H1 (cell line): ENCODE measurements around the gene TBKBP1. TPM values are rescaled to one million over a fixed set of nuclear protein-coding genes. Genes with fewer than 3 reads are reported as not detected.

Experiments used
- CTCF ChIA-PET: fragments of 300-600 bp; sonication (Branson Sonifier 250); formaldehyde crosslinking; loops from one replicate; lab custom pipeline; 2021; ENCODE audit not compliant: partially characterized antibody; lab: Charles Lee
- POLR2A ChIA-PET: fragments of 300-600 bp; sonication (Branson Sonifier 250); formaldehyde crosslinking; loops from one replicate; lab custom pipeline; 2021; ENCODE audit warnings: inconsistent platforms; ENCODE audit not compliant: partially characterized antibody; lab: Charles Lee
- DNase-seq, 2 experiments: peaks; one replicate each; pipeline versions ENCODE4 v3.0.0 to v3.0.0-alpha.2; 2010 to 2022; ENCODE audit warnings: low spot score in 2 of 2, low read depth in 1 of 2, mixed read lengths in 1 of 2
- FAIRE-seq: peaks from 2 replicates; lab custom pipeline; 2011; peaks lifted over from hg19 to GRCh38; lab: Jason Lieb, UNC
- H2AFZ ChIP-seq: 2 replicates; pipeline ENCODE4 v1.8.1; 2012; ENCODE audit warnings: low read length, inconsistent platforms
- H2AK5ac ChIP-seq: 2 replicates; pipeline ENCODE4 v1.6.1; 2013; ENCODE audit warnings: low read depth, low read length
- H2BK120ac ChIP-seq: replicated peaks from 2 replicates; pipeline ENCODE3; 2013; ENCODE audit warnings: low read depth, low read length, inconsistent platforms
- H2BK12ac ChIP-seq: 2 replicates; pipeline ENCODE4 v1.6.1; 2013; ENCODE audit warnings: low read depth, low read length
- H2BK15ac ChIP-seq: 2 replicates; pipeline ENCODE4 v1.6.1; 2013; ENCODE audit warnings: low read length
- H2BK20ac ChIP-seq: 2 replicates; pipeline ENCODE4 v1.6.1; 2013; ENCODE audit warnings: low read length
- H2BK5ac ChIP-seq: 2 replicates; pipeline ENCODE4 v1.6.1; 2013; ENCODE audit warnings: low read depth, low read length
- H3K14ac ChIP-seq: 2 replicates; pipeline ENCODE4 v1.6.1; 2013; ENCODE audit warnings: inconsistent platforms; ENCODE audit not compliant: insufficient read length
- H3K18ac ChIP-seq: 2 replicates; pipeline ENCODE4 v1.6.1; 2013; ENCODE audit warnings: low read length; ENCODE audit errors: extremely low read depth
- H3K23ac ChIP-seq: 2 replicates; pipeline ENCODE4 v1.6.1; 2013; ENCODE audit warnings: inconsistent platforms; ENCODE audit not compliant: insufficient read length
- H3K23me2 ChIP-seq: 2 replicates; pipeline ENCODE4 v1.6.1; 2013; ENCODE audit warnings: low read depth, low read length
- H3K27ac ChIP-seq: 2 replicates; pipeline ENCODE4 v1.6.1; 2011; ENCODE audit warnings: low read depth, low read length, inconsistent platforms
- H3K27me3 ChIP-seq, 4 experiments: replicated peaks in 1 of 4; 1 replicate in 1 of 4; 2 replicates in 3 of 4; pipeline versions ENCODE4 v1.6.1 to v1.8.1; 2011 to 2013; ENCODE audit warnings: low read length in 3 of 4, mild to moderate bottlenecking in 3 of 4, inconsistent platforms in 2 of 4, mixed read lengths in 2 of 4, moderate library complexity in 1 of 4; ENCODE audit not compliant: control insufficient read depth in 3 of 4, insufficient read depth in 3 of 4; ENCODE audit errors: extremely low read depth in 1 of 4
- H3K36me3 ChIP-seq, 4 experiments: 2 replicates each; pipeline versions ENCODE4 v1.6.1 to v1.8.1; 2011 to 2013; ENCODE audit warnings: mild to moderate bottlenecking in 4 of 4, low read length in 3 of 4, moderate library complexity in 2 of 4, control low read depth in 1 of 4, inconsistent platforms in 1 of 4; ENCODE audit not compliant: insufficient read depth in 4 of 4, control insufficient read depth in 2 of 4
- H3K4ac ChIP-seq: replicated peaks from 2 replicates; pipeline ENCODE3; 2013; ENCODE audit warnings: low read length, low read depth, mixed read lengths, inconsistent platforms; ENCODE audit not compliant: insufficient read length
- H3K4me1 ChIP-seq, 4 experiments: replicated peaks in 1 of 4; 1 replicate in 1 of 4; 2 replicates in 3 of 4; pipeline versions ENCODE4 v1.6.1 to v1.8.1; 2011 to 2013; ENCODE audit warnings: low read length in 3 of 4, inconsistent platforms in 2 of 4, mixed read lengths in 1 of 4; ENCODE audit not compliant: insufficient read depth in 4 of 4, control insufficient read depth in 3 of 4
- H3K4me2 ChIP-seq, 2 experiments: 2 replicates each; pipeline versions ENCODE4 v1.6.1 to v1.8.1; 2011 to 2013; ENCODE audit warnings: low read depth in 2 of 2, low read length in 2 of 2, control low read depth in 1 of 2, inconsistent platforms in 1 of 2, mild to moderate bottlenecking in 1 of 2; ENCODE audit not compliant: insufficient read depth in 1 of 2
- H3K4me3 ChIP-seq, 4 experiments: fragments of 200-600, 300-600 bp in 1 of 4; sonication (generic), shearing (Covaris generic), sonication (Bioruptor Twin) in 1 of 4; 2 replicates each; pipeline versions ENCODE4 v1.5.1 to v1.8.1; 2011 to 2016; ENCODE audit warnings: low read length in 4 of 4, low read depth in 3 of 4, control low read depth in 2 of 4, inconsistent platforms in 2 of 4, mild to moderate bottlenecking in 2 of 4, mixed read lengths in 1 of 4, moderate library complexity in 1 of 4; ENCODE audit not compliant: insufficient read depth in 2 of 4; ENCODE audit errors: extremely low read depth in 1 of 4
- H3K56ac ChIP-seq: replicated peaks from 2 replicates; pipeline ENCODE3; 2013; ENCODE audit warnings: low read depth, mild to moderate bottlenecking, mixed read lengths, low read length, inconsistent platforms; ENCODE audit not compliant: insufficient read length
- H3K79me1 ChIP-seq: 2 replicates; pipeline ENCODE4 v1.6.1; 2013; ENCODE audit warnings: low read depth, low read length, control low read depth
- H3K79me2 ChIP-seq, 2 experiments: 2 replicates each; pipeline versions ENCODE4 v1.6.1 to v1.8.1; 2012 to 2013; ENCODE audit warnings: low read length in 2 of 2, mild to moderate bottlenecking in 2 of 2, inconsistent platforms in 1 of 2; ENCODE audit not compliant: insufficient read depth in 2 of 2, control insufficient read depth in 1 of 2
- H3K9ac ChIP-seq, 4 experiments: replicated peaks in 1 of 4; 1 replicate in 1 of 4; 2 replicates in 3 of 4; pipeline versions ENCODE4 v1.6.1 to v1.8.1; 2011 to 2013; ENCODE audit warnings: low read depth in 3 of 4, low read length in 3 of 4, control low read depth in 2 of 4, mild to moderate bottlenecking in 2 of 4, moderate library complexity in 2 of 4, inconsistent platforms in 1 of 4; ENCODE audit errors: extremely low read depth in 1 of 4
- H3K9me3 ChIP-seq, 2 experiments: 2 replicates each; pipeline versions ENCODE4 v1.6.1 to v1.8.1; 2012 to 2013; ENCODE audit warnings: mild to moderate bottlenecking in 2 of 2, moderate library complexity in 2 of 2, control low read depth in 1 of 2, inconsistent platforms in 1 of 2, low read depth in 1 of 2, low read length in 1 of 2, mixed read lengths in 1 of 2; ENCODE audit not compliant: insufficient read depth in 2 of 2
- H4K20me1 ChIP-seq, 2 experiments: replicated peaks in 1 of 2; 2 replicates each; pipeline versions ENCODE3 to v1.8.1; 2011 to 2013; ENCODE audit warnings: inconsistent platforms in 2 of 2, low read length in 2 of 2, mild to moderate bottlenecking in 1 of 2; ENCODE audit not compliant: insufficient read depth in 2 of 2, control insufficient read depth in 1 of 2
- H4K5ac ChIP-seq: 2 replicates; pipeline ENCODE4 v1.6.1; 2013; ENCODE audit warnings: low read length, low read depth, mixed read lengths, inconsistent platforms; ENCODE audit not compliant: insufficient read length
- H4K8ac ChIP-seq: 2 replicates; pipeline ENCODE4 v1.8.0; 2013; ENCODE audit warnings: mild to moderate bottlenecking, moderate library complexity, low read length, inconsistent platforms; ENCODE audit not compliant: insufficient read depth; ENCODE audit errors: extremely low read depth
- H4K91ac ChIP-seq: replicated peaks from 2 replicates; pipeline ENCODE3; 2013; ENCODE audit warnings: low read length, mixed read lengths, inconsistent platforms; ENCODE audit not compliant: insufficient read length
- BCL11A ChIP-seq, 2 experiments: IDR thresholded peaks; one replicate each; pipeline ENCODE4 v1.6.1; 2011; ENCODE audit warnings: low read depth in 2 of 2, low read length in 2 of 2, mild to moderate bottlenecking in 2 of 2
- KDM5A ChIP-seq: fragments of 200-600 bp; IDR thresholded peaks from 2 replicates; pipeline ENCODE4 v1.7.1; 2012; ENCODE audit warnings: mild to moderate bottlenecking, low read length, inconsistent platforms, mixed read lengths
- RAD21 ChIP-seq, 2 experiments: IDR thresholded peaks in 1 of 2; conservative IDR thresholded peaks in 1 of 2; 2 replicates each; pipeline ENCODE4 v1.6.1; 2011; ENCODE audit warnings: low read depth in 2 of 2, low read length in 2 of 2, improper control_type of control experiment in 1 of 2, inconsistent platforms in 1 of 2, mild to moderate bottlenecking in 1 of 2, moderate library complexity in 1 of 2
- RNF2 ChIP-seq: fragments of 200-900, 300-1000 bp; sonication (generic); IDR thresholded peaks from 2 replicates; pipeline ENCODE4 v1.7.1; 2016; ENCODE audit warnings: borderline replicate concordance, low read depth, mild to moderate bottlenecking, antibody characterized with exemption, low read length; ENCODE audit not compliant: poor library complexity, severe bottlenecking; ENCODE audit errors: missing control alignments
- SUZ12 ChIP-seq: fragments of 200-600 bp; sonication (generic); IDR thresholded peaks from 2 replicates; pipeline ENCODE4 v1.6.1; 2012; ENCODE audit warnings: mild to moderate bottlenecking, inconsistent platforms, low read length, moderate library complexity, mixed read lengths
- WGBS, 2 experiments: shearing (Covaris generic) in 1 of 2; methylation state at CpG; one replicate each; pipeline versions ENCODE4 v1.1.6 to v1.1.7; 2013 to 2015; ENCODE audit warnings: low lambda C conversion rate in 2 of 2, mixed read lengths in 2 of 2, inconsistent platforms in 1 of 2, low coverage in 1 of 2, missing lambda C conversion rate in 1 of 2; ENCODE audit not compliant: insufficient replicate concordance in 2 of 2, insufficient coverage in 1 of 2, insufficient read length in 1 of 2; ENCODE audit errors: extremely low coverage in 1 of 2, missing lambda C conversion rate in 1 of 2; 5-methylcytosine and 5-hydroxymethylcytosine counted together
- polyA plus RNA-seq, 7 experiments: library from polyadenylated mRNA; depleted of rRNA in 3 of 7; stranded (reverse) in 5 of 7; unstranded in 2 of 7; fragments of >200 nt in 5 of 7; fragments of 200-250 nt in 2 of 7; gene quantifications; 1 replicate in 5 of 7; 2 replicates in 1 of 7; 4 replicates in 1 of 7; pipeline versions ENCODE4 v1.2.1 to v1.2.3, GENCODE V29; 2011 to 2013; ENCODE audit warnings: missing spikeins in 2 of 7, mixed read lengths in 2 of 7
- total RNA-seq: library from RNA; stranded (reverse); fragmentation: NEBNext Ultra II Directional; extraction: Animal tissue kit (Norgen Biotek cat#: 25700); gene quantifications from 2 replicates; pipeline ENCODE4 v1.2.1, GENCODE V29; 2021
- TF ChIP-seq, protein P1 (sequence below): IDR thresholded peaks from 2 replicates; pipeline ENCODE4 v1.6.1; 2012; ENCODE audit warnings: low read length, inconsistent platforms

The TBKBP1 gene
- total and polyA plus RNA-seq, 2 of the 8 experiments (the other 6 are each of a cell fraction or from before 2014, with no cell fraction given): 6.3 to 15.1 TPM

GRCh38 chr17:47724705-47725104, 30.7 kb downstream of the TBKBP1 start:
- no peak overlapping the region for H3K56ac ChIP-seq
- POLR2A ChIA-PET: interaction anchor here (0.6 to 2.7 kb wide), 4 partner anchors 16 to 75 kb away, joined by 3 to 10 read pairs (median 6); partner anchors contain the start of gene KPNB1
- no peak overlapping the region for H3K4me3 ChIP-seq
- no peak for DNase-seq
- no peaks in the 10 kb centered on the region for H3K9me3 ChIP-seq
- no peaks in the 10 kb centered on the region for H4K20me1 ChIP-seq
- no peaks in the 10 kb centered on the region for H3K36me3 ChIP-seq
- H3K4me1 ChIP-seq: peaks cover 0 to 20% (median 12%) of the 10 kb centered on the region in 4 experiments; a peak in 5 of 7 replicates
- H2BK12ac ChIP-seq: no peak overlapping the region
- H3K79me2 ChIP-seq: no peaks in the 10 kb centered on the region
- H3K23me2 ChIP-seq: no peaks in the 10 kb centered on the region; the same call in 1 of the 2 replicates
- H3K27ac ChIP-seq: no peak overlapping the region
- no peak overlapping the region for H4K5ac ChIP-seq
- H2BK15ac ChIP-seq: no peak overlapping the region
- no peak overlapping the region for H2BK5ac ChIP-seq
- H3K14ac ChIP-seq: no peak overlapping the region
- no peak overlapping the region for H3K4ac ChIP-seq
- no peak overlapping the region for H2AK5ac ChIP-seq
- no peaks in the 10 kb centered on the region for H3K79me1 ChIP-seq
- no peak overlapping the region for H3K9ac ChIP-seq
- H3K4me2 ChIP-seq: no peak overlapping the region
- no peak overlapping the region for H2BK120ac ChIP-seq
- no peak overlapping the region for H2AFZ ChIP-seq
- FAIRE-seq: no peak
- H3K27me3 ChIP-seq: peaks cover 0 to 25% (median 20%) of the 10 kb centered on the region in 4 experiments; a peak in 6 of 7 replicates
- H3K18ac ChIP-seq: no peak overlapping the region
- no peak overlapping the region for H4K8ac ChIP-seq
- no peak overlapping the region for H2BK20ac ChIP-seq
- 92% methylated on average over 2 of the region's 2 CpGs; no CpG with 5 or more reads in 1 of the 2 experiments for WGBS, 2 experiments
- no peak overlapping the region for H3K23ac ChIP-seq
- H4K91ac ChIP-seq: no peak overlapping the region
- CTCF ChIA-PET: interaction anchor here (0.7 to 24.7 kb wide), 8 partner anchors 8 to 37 kb away, joined by 3 to 441 read pairs (median 7); partner anchors contain the start of genes TBKBP1 and TBX21
- TF ChIP-seq RNF2 (no peak), BCL11A (IDR thresholded peaks at IDR 0.05; ENCODE audit: low read depth in 2 of 2, low read length in 2 of 2) (no peak), RAD21 (IDR thresholded peaks at IDR 0.05 in 1 of 2, conservative IDR thresholded peaks at IDR 0.05 in 1 of 2; ENCODE audit: low read depth in 2 of 2, low read length in 2 of 2) (no peak), KDM5A (no peak), SUZ12 (no peak)
- TF ChIP-seq, protein P1, sequence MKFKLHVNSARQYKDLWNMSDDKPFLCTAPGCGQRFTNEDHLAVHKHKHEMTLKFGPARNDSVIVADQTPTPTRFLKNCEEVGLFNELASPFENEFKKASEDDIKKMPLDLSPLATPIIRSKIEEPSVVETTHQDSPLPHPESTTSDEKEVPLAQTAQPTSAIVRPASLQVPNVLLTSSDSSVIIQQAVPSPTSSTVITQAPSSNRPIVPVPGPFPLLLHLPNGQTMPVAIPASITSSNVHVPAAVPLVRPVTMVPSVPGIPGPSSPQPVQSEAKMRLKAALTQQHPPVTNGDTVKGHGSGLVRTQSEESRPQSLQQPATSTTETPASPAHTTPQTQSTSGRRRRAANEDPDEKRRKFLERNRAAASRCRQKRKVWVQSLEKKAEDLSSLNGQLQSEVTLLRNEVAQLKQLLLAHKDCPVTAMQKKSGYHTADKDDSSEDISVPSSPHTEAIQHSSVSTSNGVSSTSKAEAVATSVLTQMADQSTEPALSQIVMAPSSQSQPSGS: no peak
- TF ChIP-seq, all 59 proteins: peak for 0
